SK-N-SH treated with all-trans-retinoic acid at 6 μM for 48 hours (cell line): ENCODE results near the gene NEIL3.

Source experiments
- ATAC-seq: fragments of 200-7000 bp; cut with Tn5 transposase; 3 replicates; pipeline ENCODE4 v1.9.1; 2020; ENCODE audit warnings: mild to moderate bottlenecking, moderate library complexity
- ARNTL ChIP-seq: fragments of 450-650 bp; formaldehyde crosslinking; IDR thresholded peaks from 2 replicates; pipeline ENCODE4 v1.5.0; 2020; ENCODE audit warnings: low read depth, mild to moderate bottlenecking, moderate library complexity, borderline replicate concordance
- BACH2 ChIP-seq: fragments of 250-450 bp; sonication (Bioruptor Pico); IDR thresholded peaks from 2 replicates; pipeline ENCODE4 v1.9.0; 2021; ENCODE audit warnings: mild to moderate bottlenecking, borderline replicate concordance
- CREB5 ChIP-seq: fragments of 250-450 bp; sonication (Bioruptor Pico); IDR thresholded peaks from 2 replicates; pipeline ENCODE4 v1.5.1; 2020; ENCODE audit warnings: low read depth, mild to moderate bottlenecking, moderate library complexity
- CSDC2 ChIP-seq: fragments of 250-450 bp; sonication (Bioruptor Pico); IDR thresholded peaks from 2 replicates; pipeline ENCODE4 v1.5.0; 2020; ENCODE audit warnings: mild to moderate bottlenecking, moderate library complexity
- CSRNP3 ChIP-seq: fragments of 250-450 bp; sonication (Bioruptor Pico); IDR thresholded peaks from 2 replicates; pipeline ENCODE4 v1.5.1; 2021; ENCODE audit warnings: mild to moderate bottlenecking, moderate library complexity
- ESRRG ChIP-seq: fragments of 250-450 bp; sonication (Bioruptor Pico); IDR thresholded peaks from 2 replicates; pipeline ENCODE4 v1.6.1; 2021; ENCODE audit warnings: mild to moderate bottlenecking
- GLIS3 ChIP-seq: fragments of 250-450 bp; sonication (Bioruptor Pico); IDR thresholded peaks from 2 replicates; pipeline ENCODE4 v1.5.0; 2020; ENCODE audit warnings: mild to moderate bottlenecking, moderate library complexity
- ISL1 ChIP-seq: fragments of 250-450 bp; sonication (Bioruptor Pico); IDR thresholded peaks from 2 replicates; pipeline ENCODE4 v2.1.2; 2022; ENCODE audit warnings: mild to moderate bottlenecking, moderate library complexity
- OSR1 ChIP-seq: fragments of 250-450 bp; sonication (Bioruptor Pico); IDR thresholded peaks from 2 replicates; pipeline ENCODE4 v1.8.0; 2022; ENCODE audit warnings: moderate library complexity, mild to moderate bottlenecking, inconsistent platforms
- PATZ1 ChIP-seq: fragments of 250-450 bp; sonication (Bioruptor Pico); IDR thresholded peaks from 2 replicates; pipeline ENCODE4 v1.8.0; 2020; ENCODE audit warnings: mild to moderate bottlenecking, moderate library complexity, borderline replicate concordance
- POU6F1 ChIP-seq: fragments of 250-450 bp; sonication (Bioruptor Pico); IDR thresholded peaks from 2 replicates; pipeline ENCODE4 v1.8.0; 2021; ENCODE audit warnings: low read depth, mild to moderate bottlenecking, moderate library complexity, borderline replicate concordance
- PPARA ChIP-seq: fragments of 250-450 bp; sonication (Bioruptor Pico); IDR thresholded peaks from 2 replicates; pipeline ENCODE4 v1.5.0; 2020; ENCODE audit warnings: mild to moderate bottlenecking, borderline replicate concordance
- RARB ChIP-seq: fragments of 250-450 bp; sonication (Bioruptor Pico); IDR thresholded peaks from 2 replicates; pipeline ENCODE4 v1.8.0; 2021; ENCODE audit warnings: mild to moderate bottlenecking, moderate library complexity
- SNAI2 ChIP-seq: fragments of 250-450 bp; sonication (Bioruptor Pico); IDR thresholded peaks from 2 replicates; pipeline ENCODE4 v1.5.0; 2020; ENCODE audit warnings: mild to moderate bottlenecking, moderate library complexity
- TCF4 ChIP-seq: fragments of 250-450 bp; sonication (Bioruptor Pico); IDR thresholded peaks from 2 replicates; pipeline ENCODE4 v1.8.0; 2021; ENCODE audit warnings: mild to moderate bottlenecking, moderate library complexity, borderline replicate concordance
- TOX ChIP-seq: fragments of 250-450 bp; sonication (Bioruptor Pico); IDR thresholded peaks from 2 replicates; pipeline ENCODE4 v1.8.0; 2021; ENCODE audit warnings: mild to moderate bottlenecking, moderate library complexity, borderline replicate concordance
- TSHZ2 ChIP-seq: fragments of 250-450 bp; sonication (Bioruptor Pico); IDR thresholded peaks from 2 replicates; pipeline ENCODE4 v1.5.0; 2020; ENCODE audit warnings: mild to moderate bottlenecking, moderate library complexity
- ZC3H10 ChIP-seq: fragments of 250-450 bp; sonication (Bioruptor Pico); IDR thresholded peaks from 2 replicates; pipeline ENCODE4 v1.5.1; 2021; ENCODE audit warnings: mild to moderate bottlenecking, moderate library complexity
- ZFP3 ChIP-seq: fragments of 250-450 bp; sonication (Bioruptor Pico); IDR thresholded peaks from 2 replicates; pipeline ENCODE4 v1.5.0; 2020; ENCODE audit warnings: mild to moderate bottlenecking, moderate library complexity
- ZFP30 ChIP-seq: fragments of 450-650 bp; formaldehyde crosslinking; IDR thresholded peaks from 2 replicates; pipeline ENCODE4 v1.5.0; 2022; ENCODE audit warnings: mild to moderate bottlenecking, moderate library complexity
- ZNF565 ChIP-seq: fragments of 450-650 bp; formaldehyde crosslinking; conservative IDR thresholded peaks from 2 replicates; pipeline ENCODE4 v1.5.0; 2020; ENCODE audit warnings: low read depth, mild to moderate bottlenecking, moderate library complexity
- ZNF70 ChIP-seq: fragments of 450-650 bp; formaldehyde crosslinking; IDR thresholded peaks from 2 replicates; pipeline ENCODE4 v1.5.0; 2020; ENCODE audit warnings: mild to moderate bottlenecking, moderate library complexity
- ZNF8 ChIP-seq: fragments of 450-650 bp; formaldehyde crosslinking; IDR thresholded peaks from 2 replicates; pipeline ENCODE4 v1.5.0; 2020; ENCODE audit warnings: mild to moderate bottlenecking, moderate library complexity

Gene NEIL3

GRCh38 chr4:177391287-177391686 lies 81.6 kb downstream of the NEIL3 start:
- TF ChIP-seq ZFP30 (CRISPR knock-in tag): no peak
- TF ChIP-seq SNAI2 (CRISPR knock-in tag): no peak
- TF ChIP-seq CSRNP3: no peak
- TF ChIP-seq ARNTL: no peak
- no peak for TF ChIP-seq ZFP3 (CRISPR knock-in tag)
- TF ChIP-seq PPARA (CRISPR knock-in tag): no peak
- no peak for TF ChIP-seq CREB5 (CRISPR knock-in tag)
- no peak for TF ChIP-seq ESRRG (CRISPR knock-in tag)
- TF ChIP-seq ZC3H10 (CRISPR knock-in tag): no peak
- TF ChIP-seq ZNF70 (CRISPR knock-in tag): no peak
- TF ChIP-seq TCF4 (CRISPR knock-in tag): no peak
- no peak for TF ChIP-seq ZNF565 (CRISPR knock-in tag)
- TF ChIP-seq BACH2 (CRISPR knock-in tag): no peak
- no peak for TF ChIP-seq TSHZ2 (CRISPR knock-in tag)
- no peak for TF ChIP-seq GLIS3 (CRISPR knock-in tag)
- TF ChIP-seq OSR1 (CRISPR knock-in tag): no peak
- TF ChIP-seq TOX (CRISPR knock-in tag): no peak
- TF ChIP-seq RARB (CRISPR knock-in tag): no peak
- no peak for TF ChIP-seq CSDC2 (CRISPR knock-in tag)
- TF ChIP-seq PATZ1: no peak
- ATAC-seq: no peak

GRCh38 chr4:177391953-177392352 lies 82.3 kb downstream of the NEIL3 start:
- TF ChIP-seq ZNF8 (CRISPR knock-in tag) (no peak), CSDC2 (CRISPR knock-in tag) (no peak), CSRNP3 (no peak), TOX (CRISPR knock-in tag) (no peak), ISL1 (CRISPR knock-in tag) (no peak), ZC3H10 (CRISPR knock-in tag) (no peak), TCF4 (CRISPR knock-in tag) (no peak), POU6F1 (CRISPR knock-in tag) (no peak), CREB5 (CRISPR knock-in tag) (no peak)
- no peak for ATAC-seq
